Raji (cell line): Measurements from ENCODE around the gene CDKAL1.

Experiments
- POLR2A ChIP-seq: IDR thresholded peaks from 2 replicates; pipeline ENCODE4 v1.6.1; 2011; ENCODE audit warnings: low read depth, low read length, control low read depth; ENCODE audit not compliant: insufficient read depth

Gene CDKAL1

DNA sequence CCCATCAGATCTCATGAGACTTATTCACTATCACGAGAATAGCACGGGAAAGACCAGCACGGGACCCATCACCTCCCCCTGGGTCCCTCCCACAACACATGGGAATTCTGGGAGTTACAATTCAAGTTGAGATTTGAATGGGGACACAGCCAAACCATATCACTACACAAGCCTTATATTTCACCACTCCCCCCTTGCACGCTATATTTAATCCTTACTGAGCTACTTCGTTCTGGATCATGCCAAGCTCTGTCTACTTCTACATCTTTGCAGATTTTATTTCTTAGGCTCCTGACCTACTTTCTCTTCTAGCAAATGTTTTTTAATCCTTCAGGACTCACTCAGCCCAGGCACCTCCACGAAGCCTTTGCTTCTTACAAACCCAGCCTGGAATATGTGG is 606.7 kb downstream of the CDKAL1 start:
- TF ChIP-seq POLR2A: no peak

DNA sequence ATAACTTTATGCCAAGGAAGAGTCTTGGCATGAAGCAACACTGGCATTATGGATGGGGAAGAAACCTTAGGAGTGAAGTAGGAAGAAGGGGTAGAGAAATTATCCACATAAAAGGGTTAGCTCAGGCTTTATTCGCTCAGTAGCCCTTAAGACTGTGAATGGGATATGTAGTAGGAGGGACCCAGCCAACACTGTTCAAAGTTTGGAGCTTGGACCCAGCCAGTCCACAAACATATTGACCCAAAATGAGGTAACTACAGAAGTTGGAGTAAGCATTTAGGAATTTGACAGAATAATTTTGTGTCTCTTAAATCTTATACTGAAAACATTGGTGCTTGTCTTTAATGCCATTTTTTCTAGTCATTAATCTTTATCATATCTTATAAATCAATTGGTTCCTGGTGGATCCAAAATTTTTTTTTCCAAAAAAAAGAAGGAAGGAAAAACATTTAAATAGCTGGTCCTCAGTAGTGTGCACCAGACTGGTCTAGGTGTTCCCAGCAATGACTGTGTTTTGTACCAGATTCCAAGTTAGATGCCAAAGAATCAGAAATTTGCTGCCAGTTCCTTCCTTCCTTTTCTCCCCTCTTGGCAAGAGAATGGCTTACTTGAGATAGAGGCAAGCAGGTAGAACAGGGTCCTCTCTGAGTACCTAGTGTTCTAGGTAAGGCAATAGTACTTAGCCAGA is 607.5 kb downstream of the CDKAL1 start:
- no peak for TF ChIP-seq POLR2A

DNA sequence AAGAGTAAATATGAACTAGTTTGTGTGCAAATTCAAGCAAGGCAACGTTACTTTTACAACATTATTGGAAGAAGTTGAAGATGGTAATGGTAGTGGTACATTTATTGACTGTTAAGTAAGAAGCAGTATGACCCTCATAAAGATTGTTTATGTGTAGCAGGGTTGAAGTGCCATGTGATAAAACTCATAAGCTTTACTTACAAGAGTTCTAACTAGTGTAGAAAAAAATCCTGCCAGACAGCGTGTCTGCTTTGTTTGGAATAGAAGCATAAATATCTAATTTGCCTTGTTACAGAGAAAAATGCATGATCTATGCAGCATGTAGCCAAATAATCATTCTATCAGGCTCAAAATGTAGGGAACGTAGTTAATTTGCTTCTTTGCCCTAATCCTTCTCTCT is 608.5 kb downstream of the CDKAL1 start:
- TF ChIP-seq POLR2A: no peak

DNA sequence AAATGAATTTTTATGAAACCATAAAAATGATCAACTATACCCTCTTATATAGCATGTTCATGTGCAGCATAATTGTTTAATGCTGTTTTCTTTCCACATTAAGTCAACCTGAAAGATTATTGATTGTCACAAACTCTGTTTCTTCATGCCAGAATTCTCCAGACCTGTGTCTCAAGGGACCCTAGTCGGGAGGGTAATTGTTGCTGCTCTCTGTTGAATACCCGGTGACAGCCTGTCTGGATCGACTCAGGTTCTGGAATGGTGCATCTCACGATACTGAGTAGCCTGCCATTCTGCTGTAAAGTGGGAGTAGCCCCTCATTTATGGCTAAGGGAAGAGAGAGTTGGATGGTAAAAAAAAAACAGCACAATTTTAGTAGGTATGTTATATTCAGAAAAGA is 609.4 kb downstream of the CDKAL1 start:
- TF ChIP-seq POLR2A: no peak

DNA sequence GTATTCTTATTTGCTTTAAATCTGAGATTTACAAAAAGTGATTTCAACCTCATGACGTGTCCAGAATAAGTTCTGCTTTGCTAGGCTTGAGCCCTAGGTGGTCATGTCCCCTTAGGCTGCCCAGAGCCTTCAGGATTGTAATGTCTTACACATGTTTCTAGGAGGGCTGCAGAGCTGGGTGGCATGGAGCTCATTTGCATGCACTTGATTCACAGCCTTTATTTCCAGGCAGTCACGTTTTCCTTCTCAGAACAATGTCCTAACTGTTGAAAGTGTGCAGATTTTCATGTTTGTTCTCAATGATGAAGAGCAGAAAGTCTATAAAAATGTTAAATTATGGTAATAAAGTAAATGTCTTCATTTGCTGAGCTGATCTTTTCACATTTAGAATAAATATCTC is 610.7 kb downstream of the CDKAL1 start:
- no peak for TF ChIP-seq POLR2A

DNA sequence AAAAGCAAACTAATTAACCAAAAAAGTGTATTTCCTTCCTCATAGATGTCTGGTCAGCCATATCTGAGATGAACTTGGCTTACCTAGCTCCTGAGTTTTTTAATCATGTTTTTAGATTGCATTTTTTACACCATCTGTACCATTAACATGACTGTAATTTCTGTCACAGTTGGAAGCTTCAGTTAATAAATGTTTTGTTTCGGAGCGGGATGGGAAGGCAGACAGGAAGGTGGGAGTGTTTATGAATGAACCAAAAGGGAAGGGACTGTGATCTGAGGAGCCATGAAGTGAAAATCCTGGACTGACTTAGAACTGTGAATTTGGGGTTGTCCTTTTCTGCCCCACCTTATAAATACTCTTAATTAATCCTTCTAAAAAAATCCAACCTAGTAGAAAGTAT is 613.7 kb downstream of the CDKAL1 start:
- TF ChIP-seq POLR2A: no peak

DNA sequence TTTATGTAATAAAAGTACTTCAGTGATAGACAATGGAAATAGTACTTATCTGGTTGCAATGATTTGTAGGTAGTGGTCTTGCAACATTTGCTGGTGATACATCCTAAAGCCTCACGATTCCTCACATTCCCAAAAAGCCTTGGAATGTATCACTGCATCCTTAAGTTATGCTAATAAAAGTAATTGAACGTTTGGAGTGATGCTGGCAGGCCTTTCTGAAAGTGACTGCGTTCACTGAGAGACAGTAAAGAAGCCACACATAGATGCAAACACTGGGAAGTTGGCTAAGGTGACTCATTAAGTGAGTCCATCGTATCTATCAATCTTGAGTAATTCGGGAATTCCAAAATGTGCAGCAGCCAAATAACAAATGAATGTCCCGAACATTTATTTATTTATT is 615.2 kb downstream of the CDKAL1 start:
- no peak for TF ChIP-seq POLR2A

DNA sequence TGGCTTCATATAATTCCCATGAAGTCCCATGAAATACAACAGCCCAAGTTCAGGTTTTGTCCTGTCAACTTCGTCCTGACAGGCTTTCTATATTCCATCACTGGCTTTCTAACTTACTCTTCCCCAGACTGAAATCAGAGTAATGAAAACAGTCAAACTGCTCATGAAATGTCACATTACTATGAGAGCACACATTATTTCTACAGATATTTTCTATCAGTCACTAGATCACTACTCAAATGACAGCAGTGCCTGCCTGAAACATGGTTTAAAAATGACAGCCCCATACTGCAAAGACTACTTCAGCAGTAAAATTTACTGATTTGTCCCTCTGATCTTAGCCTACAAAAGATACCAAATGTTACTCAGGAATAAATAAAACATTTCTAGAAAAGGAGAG is 616.4 kb downstream of the CDKAL1 start:
- TF ChIP-seq POLR2A: no peak

DNA sequence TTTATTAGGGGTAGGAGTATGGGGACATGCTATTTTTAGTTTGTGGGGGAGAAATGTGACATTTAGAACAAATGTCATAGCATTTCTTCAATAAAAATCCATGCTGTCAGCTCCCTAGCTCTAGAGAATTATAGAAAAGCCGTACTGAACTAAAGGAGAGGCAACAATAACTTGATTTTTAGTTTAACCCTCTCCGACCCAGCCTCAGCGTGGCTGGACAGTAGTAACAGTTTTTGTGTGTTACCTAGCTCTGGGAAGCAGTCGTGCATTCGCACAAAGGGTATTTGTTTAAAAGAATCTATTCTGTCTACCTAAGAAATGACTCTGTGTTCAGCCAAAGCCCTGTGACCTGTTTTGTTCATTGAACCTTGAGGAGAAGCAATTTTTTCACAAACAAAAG is 616.9 kb downstream of the CDKAL1 start:
- TF ChIP-seq POLR2A: no peak

DNA sequence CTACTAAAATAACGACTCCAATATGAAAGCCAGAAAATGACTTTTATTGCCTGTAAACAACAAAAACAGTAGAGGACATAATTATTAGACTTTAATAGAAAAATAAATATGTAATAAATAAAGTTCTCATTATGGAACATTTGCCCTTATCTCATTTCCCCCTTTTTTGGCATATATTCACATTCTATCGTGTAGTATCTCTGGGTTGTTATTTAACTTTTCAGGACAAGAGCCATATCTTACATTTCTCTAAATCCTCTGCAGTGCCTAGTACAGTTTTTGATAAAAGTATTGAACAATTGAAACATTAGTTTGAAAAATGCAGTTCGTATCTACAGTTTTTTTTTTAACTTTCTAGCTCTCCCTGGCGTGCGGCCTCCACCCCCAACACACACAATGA is 617.3 kb downstream of the CDKAL1 start:
- no peak for TF ChIP-seq POLR2A

DNA sequence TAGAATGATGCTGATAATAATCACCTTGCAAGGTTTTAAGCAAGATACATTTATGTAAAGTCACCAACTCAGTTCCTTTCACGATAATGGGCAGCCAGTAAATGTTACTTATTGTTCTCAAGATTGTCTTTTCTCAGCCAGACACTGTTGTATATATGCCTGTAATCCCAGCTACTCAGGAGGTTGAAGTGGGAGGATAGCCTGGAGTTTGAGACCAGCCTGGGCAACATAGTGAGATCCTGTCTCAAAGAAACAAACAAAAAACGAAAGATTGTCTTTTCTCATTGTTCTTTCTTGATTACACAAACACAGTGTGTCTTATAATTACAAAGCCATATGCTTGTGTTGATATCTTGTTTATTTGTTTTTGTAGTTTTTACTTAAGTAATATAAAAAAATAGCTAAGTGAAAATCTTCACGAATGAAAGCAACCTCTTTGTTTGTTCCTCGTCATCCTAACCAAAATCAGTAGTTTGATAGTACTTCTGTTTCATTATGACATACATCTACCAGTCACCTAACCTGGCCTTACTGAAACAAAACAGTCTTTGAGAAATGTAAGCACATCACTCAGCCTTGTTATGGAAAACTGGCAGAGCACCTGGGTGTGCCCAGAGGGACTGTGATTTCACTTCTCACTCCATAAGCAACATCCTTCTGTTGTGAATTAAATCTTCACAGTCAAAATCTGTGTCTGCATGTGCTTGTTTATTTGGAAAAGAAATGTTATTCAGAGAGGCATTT is 623.1 kb downstream of the CDKAL1 start:
- no peak for TF ChIP-seq POLR2A

DNA sequence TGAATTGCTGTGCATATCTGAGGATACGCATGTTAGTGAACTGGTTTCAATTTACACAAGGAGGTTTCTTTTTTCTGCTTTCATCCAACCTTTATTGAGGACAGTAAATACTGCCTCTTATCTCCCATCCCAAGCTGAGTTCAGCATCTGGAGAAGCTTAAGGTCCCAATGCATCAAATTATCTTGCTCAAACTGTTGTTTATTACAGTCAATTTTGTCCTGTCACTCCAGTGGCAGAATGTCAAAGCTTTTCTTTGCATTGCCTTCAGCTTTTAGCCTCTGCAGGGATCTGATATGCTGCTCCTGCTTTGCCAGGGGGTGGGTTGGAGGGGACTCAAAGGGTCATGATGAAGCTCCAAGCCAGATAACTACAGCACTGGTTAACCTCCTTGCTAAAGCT is 623.9 kb downstream of the CDKAL1 start:
- no peak for TF ChIP-seq POLR2A

DNA sequence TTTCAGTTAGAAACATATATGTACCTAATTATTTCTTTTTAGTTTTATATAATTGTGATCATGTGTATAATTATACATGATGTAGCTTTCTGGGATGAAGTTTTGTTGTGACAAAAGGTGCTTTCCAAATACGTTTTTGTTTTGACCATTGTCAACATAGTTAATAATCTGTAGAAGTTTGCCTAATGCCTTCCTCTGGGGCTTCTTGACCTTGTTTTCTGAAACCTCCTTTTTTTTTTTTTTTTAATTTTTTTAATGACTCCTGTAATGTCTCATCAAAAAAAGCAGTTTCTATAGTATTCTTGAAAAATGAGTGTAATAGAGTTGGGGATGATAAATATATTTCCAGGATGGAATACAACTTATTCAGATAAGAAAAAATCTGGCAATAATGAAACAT is 624.6 kb downstream of the CDKAL1 start:
- TF ChIP-seq POLR2A: no peak

DNA sequence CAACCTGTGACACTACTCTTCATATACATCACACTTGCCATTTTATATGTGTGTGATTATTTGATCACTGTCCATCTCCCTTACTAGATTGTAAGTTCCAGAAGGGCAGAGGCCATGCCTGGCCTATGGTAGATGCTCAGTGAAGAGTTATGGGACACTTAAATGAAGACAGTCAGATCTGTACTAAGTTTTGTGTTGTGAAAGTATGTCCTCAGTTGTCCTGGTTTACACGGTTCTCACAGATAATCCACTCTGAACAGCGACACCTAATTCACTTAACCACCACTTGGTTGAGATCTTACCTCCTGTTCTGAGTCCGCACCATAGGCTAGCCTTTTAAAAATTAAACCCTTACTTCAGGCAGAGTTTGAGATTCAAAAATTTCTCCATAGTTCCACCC is 625.2 kb downstream of the CDKAL1 start:
- TF ChIP-seq POLR2A: no peak

DNA sequence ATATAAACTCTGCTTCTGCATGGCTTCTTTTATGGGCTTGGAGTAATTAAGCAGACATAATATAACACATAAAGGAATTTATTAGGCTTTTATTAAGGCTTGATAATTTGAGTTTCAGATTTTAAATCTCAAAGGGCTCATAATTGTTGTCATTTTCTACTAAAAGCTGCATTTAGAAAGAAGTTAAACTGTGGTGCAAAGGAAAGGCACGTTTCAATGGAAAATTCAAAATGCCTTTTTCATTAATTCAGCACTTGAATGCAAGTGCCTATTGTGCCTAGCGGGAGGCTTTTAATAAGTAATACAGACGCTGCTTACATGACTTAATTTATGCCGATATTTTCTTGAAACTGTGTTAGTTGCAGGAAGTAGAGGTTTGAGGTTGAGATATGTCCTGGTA is 627.5 kb downstream of the CDKAL1 start:
- no peak for TF ChIP-seq POLR2A

DNA sequence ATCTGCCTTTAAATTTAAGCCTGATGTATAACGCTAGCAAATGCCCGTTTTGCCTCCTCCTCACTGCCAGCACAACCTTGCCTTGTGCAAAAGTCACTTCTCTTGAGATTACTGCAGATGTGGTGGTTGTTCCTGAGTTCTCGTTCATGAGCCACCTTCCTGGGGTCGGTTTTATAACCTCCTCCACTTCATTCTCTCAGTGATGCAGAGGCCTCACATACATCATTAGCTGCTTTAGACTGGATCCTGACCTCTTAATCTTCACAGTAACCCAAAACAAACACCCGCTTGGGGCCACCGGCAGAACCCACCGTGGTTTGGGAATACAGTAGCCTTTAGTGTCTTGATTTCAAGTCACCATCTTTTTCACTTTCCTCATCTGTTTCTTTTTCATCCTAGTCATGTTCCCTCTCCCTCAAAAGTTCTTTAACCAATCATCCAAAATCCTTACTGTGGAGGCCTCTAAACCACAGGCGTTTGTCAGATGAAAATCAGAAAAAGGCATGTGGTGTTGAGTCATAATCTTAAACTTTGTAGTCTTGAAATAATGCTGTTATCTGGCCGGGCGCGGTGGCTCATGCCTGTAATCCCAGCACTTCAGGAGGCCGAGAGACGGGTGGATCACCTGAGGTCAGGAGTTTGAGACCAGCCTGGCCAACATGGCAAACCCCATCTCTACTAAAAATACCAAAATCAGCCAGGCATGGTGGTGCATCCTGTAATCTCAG is 629.0 kb downstream of the CDKAL1 start:
- no peak for TF ChIP-seq POLR2A
